ENCODE data around the gene FLACC1.

DNA sequence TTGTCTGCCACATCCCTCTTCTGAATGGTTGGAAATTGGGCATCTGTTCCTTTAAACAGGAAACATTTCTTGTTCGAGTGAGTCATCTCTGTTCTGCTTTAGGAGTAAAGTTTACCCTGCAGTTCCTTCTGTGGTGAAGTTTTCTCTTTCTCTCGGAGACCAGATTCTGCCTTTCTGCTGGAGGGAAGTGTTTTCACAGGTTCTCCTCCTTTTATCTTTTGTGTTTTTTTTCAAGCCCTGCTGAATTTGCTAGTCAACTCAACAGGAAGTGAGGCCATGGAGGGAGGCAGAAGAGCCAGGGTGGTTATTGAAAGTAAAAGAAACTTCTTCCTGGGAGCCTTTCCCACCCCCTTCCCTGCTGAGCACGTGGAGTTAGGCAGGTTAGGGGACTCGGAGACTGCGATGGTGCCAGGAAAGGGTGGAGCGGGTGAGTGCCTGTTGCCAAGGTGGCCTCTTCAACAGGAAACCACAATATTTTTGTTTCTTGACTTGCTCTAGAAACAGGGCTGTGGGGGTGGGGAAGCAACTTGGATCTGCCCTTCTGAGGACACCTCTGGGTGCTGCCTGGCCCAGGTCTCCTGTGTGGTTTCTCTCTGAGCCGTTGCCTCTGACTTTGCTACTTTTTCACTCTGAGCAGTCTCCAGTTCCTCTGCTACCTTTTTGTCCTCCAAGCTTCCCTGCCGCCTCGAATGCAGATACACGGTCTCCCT, 99.0 kb downstream of the FLACC1 start:
- TF ChIP-seq ZSCAN29 (IDR thresholded peaks at IDR 0.05) (no peak), RFX5 (IDR thresholded peaks at IDR 0.05; ENCODE audit: low read depth, low read length) (no peak), ZFP36 (IDR thresholded peaks at IDR 0.05; ENCODE audit: low read depth, low read length, partially characterized antibody) (no peak), RBM25 (IDR thresholded peaks at IDR 0.05; ENCODE audit: low read depth, low read length, severe bottlenecking) (no peak), ZC3H4 (CRISPR knock-in tag; IDR thresholded peaks at IDR 0.05; ENCODE audit: borderline replicate concordance) (no peak), XRCC3 (IDR thresholded peaks at IDR 0.05) (no peak), THRAP3 (IDR thresholded peaks at IDR 0.05; ENCODE audit: borderline replicate concordance) (no peak), TCF15 (CRISPR knock-in tag; IDR thresholded peaks at IDR 0.05) (no peak), JUND (IDR thresholded peaks at IDR 0.05; ENCODE audit: borderline replicate concordance, low read depth, low read length) (peak; percentile 92), JUND (tag; IDR thresholded peaks at IDR 0.05; ENCODE audit: borderline replicate concordance, low read depth, low read length) (peak; percentile 85; the same call in 2 of the 3 replicates), ZNF41 (CRISPR knock-in tag; conservative IDR thresholded peaks at IDR 0.05) (no peak), TBP (optimal IDR thresholded peaks at IDR 0.05; ENCODE audit: low read depth, low read length) (no peak), NONO (IDR thresholded peaks at IDR 0.05; ENCODE audit: low read depth in 2 of 2, low read length in 1 of 2) (no peak)
- TF ChIP-seq, protein P1, sequence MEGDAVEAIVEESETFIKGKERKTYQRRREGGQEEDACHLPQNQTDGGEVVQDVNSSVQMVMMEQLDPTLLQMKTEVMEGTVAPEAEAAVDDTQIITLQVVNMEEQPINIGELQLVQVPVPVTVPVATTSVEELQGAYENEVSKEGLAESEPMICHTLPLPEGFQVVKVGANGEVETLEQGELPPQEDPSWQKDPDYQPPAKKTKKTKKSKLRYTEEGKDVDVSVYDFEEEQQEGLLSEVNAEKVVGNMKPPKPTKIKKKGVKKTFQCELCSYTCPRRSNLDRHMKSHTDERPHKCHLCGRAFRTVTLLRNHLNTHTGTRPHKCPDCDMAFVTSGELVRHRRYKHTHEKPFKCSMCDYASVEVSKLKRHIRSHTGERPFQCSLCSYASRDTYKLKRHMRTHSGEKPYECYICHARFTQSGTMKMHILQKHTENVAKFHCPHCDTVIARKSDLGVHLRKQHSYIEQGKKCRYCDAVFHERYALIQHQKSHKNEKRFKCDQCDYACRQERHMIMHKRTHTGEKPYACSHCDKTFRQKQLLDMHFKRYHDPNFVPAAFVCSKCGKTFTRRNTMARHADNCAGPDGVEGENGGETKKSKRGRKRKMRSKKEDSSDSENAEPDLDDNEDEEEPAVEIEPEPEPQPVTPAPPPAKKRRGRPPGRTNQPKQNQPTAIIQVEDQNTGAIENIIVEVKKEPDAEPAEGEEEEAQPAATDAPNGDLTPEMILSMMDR (IDR thresholded peaks at IDR 0.05 in 2 of 3, conservative IDR thresholded peaks at IDR 0.05 in 1 of 3; ENCODE audit: insufficient read depth in 2 of 3, low read depth in 1 of 3, low read length in 3 of 3), result peak in 2 of 3 experiments; percentile 28 to 41; a peak in 2 of 6 replicates
